ENCODE measurements around the gene CALML5.

The CALML5 gene

GRCh38 chr10:5499493-5500140, at the start of gene CALML5:
TSS of gene CALML5 (minus strand) at chr10:5499570. CDS start at chr10:5499438, 132 bp downstream.
- no peak for DNase-seq

- no peak for DNase-seq
These were observed 48.7 kb upstream of the CALML5 start for GRCh38 chr10:5547931-5548660.

- no peak for DNase-seq
These were observed 48.2 kb upstream of the CALML5 start for GRCh38 chr10:5547681-5547930.

- no peak for DNase-seq
These were observed 47.7 kb upstream of the CALML5 start for GRCh38 chr10:5546891-5547680.

- no peak for DNase-seq
These were observed 46.7 kb upstream of the CALML5 start for GRCh38 chr10:5545778-5546710.

GRCh38 chr10:5545426-5545777, 46.0 kb upstream of the CALML5 start:
- no peak for DNase-seq

GRCh38 chr10:5545011-5545410, 45.6 kb upstream of the CALML5 start:
- no peak for DNase-seq

- no peak for DNase-seq
These were observed 44.9 kb upstream of the CALML5 start for GRCh38 chr10:5544216-5544805.

GRCh38 chr10:5543623-5544022, 44.3 kb upstream of the CALML5 start:
- no peak for DNase-seq

GRCh38 chr10:5542100-5542499, 42.7 kb upstream of the CALML5 start:
- no peak for DNase-seq

- DNase-seq = no peak
These were observed 41.5 kb upstream of the CALML5 start for GRCh38 chr10:5540891-5541290.

GRCh38 chr10:5540080-5540479, 40.7 kb upstream of the CALML5 start:
- no peak for DNase-seq

- DNase-seq = no peak
These were observed 39.7 kb upstream of the CALML5 start for GRCh38 chr10:5538892-5539651.

GRCh38 chr10:5538446-5538845, 39.1 kb upstream of the CALML5 start:
- DNase-seq = no peak

GRCh38 chr10:5537684-5538083, 38.3 kb upstream of the CALML5 start:
- DNase-seq = no peak

GRCh38 chr10:5536486-5537081, 37.2 kb upstream of the CALML5 start:
- DNase-seq = no peak

GRCh38 chr10:5534880-5535856, 35.8 kb upstream of the CALML5 start:
- no peak for DNase-seq

- DNase-seq = no peak
These were observed 34.9 kb upstream of the CALML5 start for GRCh38 chr10:5534051-5534821.

- DNase-seq = no peak
These were observed 33.8 kb upstream of the CALML5 start for GRCh38 chr10:5533098-5533731.

Data from SW 1271 (cell line).